H1 (cell line): ENCODE measurements around the gene GJC2. TPM values are rescaled to one million over a fixed set of nuclear protein-coding genes. Genes with fewer than 3 reads are reported as not detected.
A peak's percentile ranks its signal among the peaks of the same experiment; 100 is the strongest.

ENCODE experiments used
- CTCF ChIA-PET: fragments of 300-600 bp; sonication (Branson Sonifier 250); formaldehyde crosslinking; loops from one replicate; lab custom pipeline; 2021; ENCODE audit not compliant: partially characterized antibody; lab: Charles Lee
- POLR2A ChIA-PET: fragments of 300-600 bp; sonication (Branson Sonifier 250); formaldehyde crosslinking; loops from one replicate; lab custom pipeline; 2021; ENCODE audit warnings: inconsistent platforms; ENCODE audit not compliant: partially characterized antibody; lab: Charles Lee
- DNase-seq, 2 experiments: peaks; one replicate each; pipeline versions ENCODE4 v3.0.0 to v3.0.0-alpha.2; 2010 to 2022; ENCODE audit warnings: low spot score in 2 of 2, low read depth in 1 of 2, mixed read lengths in 1 of 2
- FAIRE-seq: peaks from 2 replicates; lab custom pipeline; 2011; peaks lifted over from hg19 to GRCh38; lab: Jason Lieb, UNC
- H2AFZ ChIP-seq: 2 replicates; pipeline ENCODE4 v1.8.1; 2012; ENCODE audit warnings: low read length, inconsistent platforms
- H2AK5ac ChIP-seq: 2 replicates; pipeline ENCODE4 v1.6.1; 2013; ENCODE audit warnings: low read depth, low read length
- H2BK120ac ChIP-seq: replicated peaks from 2 replicates; pipeline ENCODE3; 2013; ENCODE audit warnings: low read depth, low read length, inconsistent platforms
- H2BK12ac ChIP-seq: 2 replicates; pipeline ENCODE4 v1.6.1; 2013; ENCODE audit warnings: low read depth, low read length
- H2BK15ac ChIP-seq: 2 replicates; pipeline ENCODE4 v1.6.1; 2013; ENCODE audit warnings: low read length
- H2BK20ac ChIP-seq: 2 replicates; pipeline ENCODE4 v1.6.1; 2013; ENCODE audit warnings: low read length
- H2BK5ac ChIP-seq: 2 replicates; pipeline ENCODE4 v1.6.1; 2013; ENCODE audit warnings: low read depth, low read length
- H3K14ac ChIP-seq: 2 replicates; pipeline ENCODE4 v1.6.1; 2013; ENCODE audit warnings: inconsistent platforms; ENCODE audit not compliant: insufficient read length
- H3K18ac ChIP-seq: 2 replicates; pipeline ENCODE4 v1.6.1; 2013; ENCODE audit warnings: low read length; ENCODE audit errors: extremely low read depth
- H3K23ac ChIP-seq: 2 replicates; pipeline ENCODE4 v1.6.1; 2013; ENCODE audit warnings: inconsistent platforms; ENCODE audit not compliant: insufficient read length
- H3K23me2 ChIP-seq: 2 replicates; pipeline ENCODE4 v1.6.1; 2013; ENCODE audit warnings: low read depth, low read length
- H3K27ac ChIP-seq: 2 replicates; pipeline ENCODE4 v1.6.1; 2011; ENCODE audit warnings: low read depth, low read length, inconsistent platforms
- H3K27me3 ChIP-seq, 4 experiments: replicated peaks in 1 of 4; 1 replicate in 1 of 4; 2 replicates in 3 of 4; pipeline versions ENCODE4 v1.6.1 to v1.8.1; 2011 to 2013; ENCODE audit warnings: low read length in 3 of 4, mild to moderate bottlenecking in 3 of 4, inconsistent platforms in 2 of 4, mixed read lengths in 2 of 4, moderate library complexity in 1 of 4; ENCODE audit not compliant: control insufficient read depth in 3 of 4, insufficient read depth in 3 of 4; ENCODE audit errors: extremely low read depth in 1 of 4
- H3K36me3 ChIP-seq, 4 experiments: 2 replicates each; pipeline versions ENCODE4 v1.6.1 to v1.8.1; 2011 to 2013; ENCODE audit warnings: mild to moderate bottlenecking in 4 of 4, low read length in 3 of 4, moderate library complexity in 2 of 4, control low read depth in 1 of 4, inconsistent platforms in 1 of 4; ENCODE audit not compliant: insufficient read depth in 4 of 4, control insufficient read depth in 2 of 4
- H3K4ac ChIP-seq: replicated peaks from 2 replicates; pipeline ENCODE3; 2013; ENCODE audit warnings: low read length, low read depth, mixed read lengths, inconsistent platforms; ENCODE audit not compliant: insufficient read length
- H3K4me1 ChIP-seq, 4 experiments: replicated peaks in 1 of 4; 1 replicate in 1 of 4; 2 replicates in 3 of 4; pipeline versions ENCODE4 v1.6.1 to v1.8.1; 2011 to 2013; ENCODE audit warnings: low read length in 3 of 4, inconsistent platforms in 2 of 4, mixed read lengths in 1 of 4; ENCODE audit not compliant: insufficient read depth in 4 of 4, control insufficient read depth in 3 of 4
- H3K4me2 ChIP-seq, 2 experiments: 2 replicates each; pipeline versions ENCODE4 v1.6.1 to v1.8.1; 2011 to 2013; ENCODE audit warnings: low read depth in 2 of 2, low read length in 2 of 2, control low read depth in 1 of 2, inconsistent platforms in 1 of 2, mild to moderate bottlenecking in 1 of 2; ENCODE audit not compliant: insufficient read depth in 1 of 2
- H3K4me3 ChIP-seq, 4 experiments: fragments of 200-600, 300-600 bp in 1 of 4; sonication (generic), shearing (Covaris generic), sonication (Bioruptor Twin) in 1 of 4; 2 replicates each; pipeline versions ENCODE4 v1.5.1 to v1.8.1; 2011 to 2016; ENCODE audit warnings: low read length in 4 of 4, low read depth in 3 of 4, control low read depth in 2 of 4, inconsistent platforms in 2 of 4, mild to moderate bottlenecking in 2 of 4, mixed read lengths in 1 of 4, moderate library complexity in 1 of 4; ENCODE audit not compliant: insufficient read depth in 2 of 4; ENCODE audit errors: extremely low read depth in 1 of 4
- H3K56ac ChIP-seq: replicated peaks from 2 replicates; pipeline ENCODE3; 2013; ENCODE audit warnings: low read depth, mild to moderate bottlenecking, mixed read lengths, low read length, inconsistent platforms; ENCODE audit not compliant: insufficient read length
- H3K79me1 ChIP-seq: 2 replicates; pipeline ENCODE4 v1.6.1; 2013; ENCODE audit warnings: low read depth, low read length, control low read depth
- H3K79me2 ChIP-seq, 2 experiments: 2 replicates each; pipeline versions ENCODE4 v1.6.1 to v1.8.1; 2012 to 2013; ENCODE audit warnings: low read length in 2 of 2, mild to moderate bottlenecking in 2 of 2, inconsistent platforms in 1 of 2; ENCODE audit not compliant: insufficient read depth in 2 of 2, control insufficient read depth in 1 of 2
- H3K9ac ChIP-seq, 4 experiments: replicated peaks in 1 of 4; 1 replicate in 1 of 4; 2 replicates in 3 of 4; pipeline versions ENCODE4 v1.6.1 to v1.8.1; 2011 to 2013; ENCODE audit warnings: low read depth in 3 of 4, low read length in 3 of 4, control low read depth in 2 of 4, mild to moderate bottlenecking in 2 of 4, moderate library complexity in 2 of 4, inconsistent platforms in 1 of 4; ENCODE audit errors: extremely low read depth in 1 of 4
- H3K9me3 ChIP-seq, 2 experiments: 2 replicates each; pipeline versions ENCODE4 v1.6.1 to v1.8.1; 2012 to 2013; ENCODE audit warnings: mild to moderate bottlenecking in 2 of 2, moderate library complexity in 2 of 2, control low read depth in 1 of 2, inconsistent platforms in 1 of 2, low read depth in 1 of 2, low read length in 1 of 2, mixed read lengths in 1 of 2; ENCODE audit not compliant: insufficient read depth in 2 of 2
- H4K20me1 ChIP-seq, 2 experiments: replicated peaks in 1 of 2; 2 replicates each; pipeline versions ENCODE3 to v1.8.1; 2011 to 2013; ENCODE audit warnings: inconsistent platforms in 2 of 2, low read length in 2 of 2, mild to moderate bottlenecking in 1 of 2; ENCODE audit not compliant: insufficient read depth in 2 of 2, control insufficient read depth in 1 of 2
- H4K5ac ChIP-seq: 2 replicates; pipeline ENCODE4 v1.6.1; 2013; ENCODE audit warnings: low read length, low read depth, mixed read lengths, inconsistent platforms; ENCODE audit not compliant: insufficient read length
- H4K8ac ChIP-seq: 2 replicates; pipeline ENCODE4 v1.8.0; 2013; ENCODE audit warnings: mild to moderate bottlenecking, moderate library complexity, low read length, inconsistent platforms; ENCODE audit not compliant: insufficient read depth; ENCODE audit errors: extremely low read depth
- H4K91ac ChIP-seq: replicated peaks from 2 replicates; pipeline ENCODE3; 2013; ENCODE audit warnings: low read length, mixed read lengths, inconsistent platforms; ENCODE audit not compliant: insufficient read length
- CTCF ChIP-seq, 3 experiments: IDR thresholded peaks; 1 replicate in 2 of 3; 2 replicates in 1 of 3; pipeline versions ENCODE4 v1.5.1 to v1.6.1; 2011; ENCODE audit warnings: low read length in 3 of 3, mild to moderate bottlenecking in 3 of 3, inconsistent platforms in 2 of 3, low read depth in 1 of 3, moderate library complexity in 1 of 3; ENCODE audit not compliant: insufficient read depth in 1 of 3; ENCODE audit errors: control extremely low read depth in 1 of 3
- GTF2F1 ChIP-seq: IDR thresholded peaks from 2 replicates; pipeline ENCODE4 v1.6.1; 2012; ENCODE audit warnings: low read depth, low read length, improper control_type of control experiment, borderline replicate concordance
- KDM5A ChIP-seq: fragments of 200-600 bp; IDR thresholded peaks from 2 replicates; pipeline ENCODE4 v1.7.1; 2012; ENCODE audit warnings: mild to moderate bottlenecking, low read length, inconsistent platforms, mixed read lengths
- SP2 ChIP-seq: IDR thresholded peaks from 2 replicates; pipeline ENCODE4 v1.6.1; 2012; ENCODE audit warnings: mild to moderate bottlenecking, low read length, inconsistent platforms
- SRF ChIP-seq: IDR thresholded peaks from 2 replicates; pipeline ENCODE4 v1.6.1; 2011; ENCODE audit warnings: mild to moderate bottlenecking, low read depth, low read length, moderate library complexity
- WGBS, 2 experiments: shearing (Covaris generic) in 1 of 2; methylation state at CpG; one replicate each; pipeline versions ENCODE4 v1.1.6 to v1.1.7; 2013 to 2015; ENCODE audit warnings: low lambda C conversion rate in 2 of 2, mixed read lengths in 2 of 2, inconsistent platforms in 1 of 2, low coverage in 1 of 2, missing lambda C conversion rate in 1 of 2; ENCODE audit not compliant: insufficient replicate concordance in 2 of 2, insufficient coverage in 1 of 2, insufficient read length in 1 of 2; ENCODE audit errors: extremely low coverage in 1 of 2, missing lambda C conversion rate in 1 of 2; 5-methylcytosine and 5-hydroxymethylcytosine counted together
- polyA plus RNA-seq, 7 experiments: library from polyadenylated mRNA; depleted of rRNA in 3 of 7; stranded (reverse) in 5 of 7; unstranded in 2 of 7; fragments of >200 nt in 5 of 7; fragments of 200-250 nt in 2 of 7; gene quantifications; 1 replicate in 5 of 7; 2 replicates in 1 of 7; 4 replicates in 1 of 7; pipeline versions ENCODE4 v1.2.1 to v1.2.3, GENCODE V29; 2011 to 2013; ENCODE audit warnings: missing spikeins in 2 of 7, mixed read lengths in 2 of 7
- total RNA-seq: library from RNA; stranded (reverse); fragmentation: NEBNext Ultra II Directional; extraction: Animal tissue kit (Norgen Biotek cat#: 25700); gene quantifications from 2 replicates; pipeline ENCODE4 v1.2.1, GENCODE V29; 2021

Gene GJC2
- total and polyA plus RNA-seq, 2 of the 8 experiments (the other 6 are each of a cell fraction or from before 2014, with no cell fraction given) = 0.17 to 0.54 TPM

DNA sequence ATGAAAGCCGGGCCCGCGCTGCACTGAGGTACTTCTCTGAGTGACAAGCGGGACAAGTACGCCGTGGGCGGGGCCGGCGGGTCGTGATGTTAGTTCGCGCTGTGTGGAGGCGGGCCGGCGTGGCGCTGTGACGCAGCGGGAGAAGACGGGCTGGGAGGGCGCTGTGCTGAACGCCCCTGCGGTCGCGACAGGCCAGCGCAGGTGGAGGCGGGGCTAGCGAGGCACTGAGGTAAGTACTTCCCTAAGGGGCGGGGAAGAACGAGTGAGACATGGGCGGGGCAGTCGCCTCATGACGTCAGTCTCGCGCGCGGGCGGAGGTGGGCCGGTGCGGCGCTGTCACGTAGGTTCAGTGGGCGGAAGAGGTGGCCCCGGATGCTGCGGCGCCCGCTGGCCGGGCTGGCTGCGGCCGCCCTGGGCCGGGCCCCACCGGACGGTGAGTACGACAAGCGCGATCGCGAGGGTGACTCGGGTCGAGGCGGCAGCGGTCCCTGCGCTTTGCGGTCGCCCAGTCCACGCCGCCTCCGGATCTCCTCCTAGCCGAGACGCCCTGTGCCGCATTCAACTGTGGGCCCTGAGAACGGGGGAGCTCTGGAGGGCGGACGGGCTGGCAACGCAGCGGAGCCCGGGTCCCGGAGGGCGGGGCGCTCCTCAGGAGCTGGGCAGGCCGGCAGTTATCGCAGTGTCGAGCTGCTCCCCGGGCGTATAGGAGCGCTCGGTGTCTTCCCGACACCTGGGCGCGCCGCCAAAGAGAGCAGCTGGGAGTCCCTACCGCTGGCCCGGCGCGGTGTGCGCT is 9.6 kb upstream of the GJC2 start, which contains the start of gene GUK1:
TSS of gene GUK1 (plus strand) at position 349 of the 793 bp plus-strand sequence. CDS start at position 373, 24 bp downstream.
- no peaks in the 10 kb centered on the region for H3K36me3 ChIP-seq
- TF ChIP-seq CTCF (IDR thresholded peaks at IDR 0.05; ENCODE audit: control extremely low read depth in 1 of 3, insufficient read depth in 1 of 3, low read depth in 1 of 3, low read length in 3 of 3) (peak in 1 of 3 experiments; percentile 17; a peak in 2 of 4 replicates), SP2 (no peak), GTF2F1 (no peak), KDM5A (0 out of 2 replicates have a peak, but pooled peaks have one; percentile 45), SRF (peak; percentile 65)

More for the DNA sequence above, 9.6 kb upstream of the GJC2 start, which contains the start of gene GUK1:
- H3K4me3 ChIP-seq = peak within 1 kb of the TSS; percentile 80 to 93 (median 88)
- peaks cover 23% of the 10 kb centered on the region for H3K79me1 ChIP-seq
- POLR2A ChIA-PET = interaction anchor here (0.9 to 3.9 kb wide), 8 partner anchors 10 to 74 kb away, joined by 3 to 30 read pairs (median 4); partner anchors contain the start of genes GJC2 and IBA57
- H3K23me2 ChIP-seq = peaks cover 5% of the 10 kb centered on the region; the same call in 1 of the 2 replicates
- H2BK12ac ChIP-seq = no peak within 1 kb of the TSS
- peaks cover 0 to 43% of the 10 kb centered on the region in 2 experiments; a peak in 3 of 4 replicates for H3K79me2 ChIP-seq
- H2AK5ac ChIP-seq = no peak within 1 kb of the TSS
- peak within 1 kb of the TSS; percentile 46; the same call in 1 of the 2 replicates for H2AFZ ChIP-seq
- peaks cover 8 to 21% of the 10 kb centered on the region in 2 experiments for H4K20me1 ChIP-seq
- no peak within 1 kb of the TSS for H3K14ac ChIP-seq
- DNase-seq (peak; percentile 99 to 100), FAIRE-seq (no peak)
- peak within 1 kb of the TSS; percentile 55 for H4K91ac ChIP-seq
- H3K4ac ChIP-seq = peak within 1 kb of the TSS; percentile 53
- peak within 1 kb of the TSS; percentile 73 for H3K56ac ChIP-seq
- peak within 1 kb of the TSS; percentile 85; the same call in 1 of the 2 replicates for H3K27ac ChIP-seq
- peak within 1 kb of the TSS; percentile 67 to 88 for H3K4me2 ChIP-seq
- H3K9me3 ChIP-seq = no peaks in the 10 kb centered on the region
- peak within 1 kb of the TSS; percentile 99 for H4K8ac ChIP-seq
- peak within 1 kb of the TSS; percentile 90 to 97 (median 92) for H3K9ac ChIP-seq
- H3K23ac ChIP-seq = no peak within 1 kb of the TSS
- H2BK20ac ChIP-seq = no peak within 1 kb of the TSS
- peaks cover 0 to 17% (median 1%) of the 10 kb centered on the region in 4 experiments; a peak in 3 of 7 replicates for H3K27me3 ChIP-seq
- H2BK5ac ChIP-seq = peak within 1 kb of the TSS; percentile 92
- CTCF ChIA-PET = interaction anchor here (0.7 to 2.9 kb wide), 7 partner anchors 9 to 133 kb away, joined by 3 to 7 read pairs (median 3); partner anchors contain the start of gene IBA57
- WGBS, 2 experiments = 2% methylated on average over 71 of the region's 95 CpGs; no CpG with 5 or more reads in 1 of the 2 experiments
- peaks cover 0 to 10% (median 6%) of the 10 kb centered on the region in 4 experiments; a peak in 5 of 7 replicates for H3K4me1 ChIP-seq
- H2BK120ac ChIP-seq = no peak within 1 kb of the TSS
- no peak within 1 kb of the TSS for H2BK15ac ChIP-seq
- peak within 1 kb of the TSS; percentile 78 for H3K18ac ChIP-seq
- peak within 1 kb of the TSS; percentile 95 for H4K5ac ChIP-seq
